Activated naive CD8-positive, alpha-beta T cell treated with anti-CD3 and anti-CD28 coated beads, Interleukin-2, amount 10 ng/mL, durations not matched to agents 7 days and 5 days (primary cell): ENCODE results near the gene GALE. TPM values are rescaled to one million over a fixed set of nuclear protein-coding genes. Genes with fewer than 3 reads are reported as not detected.

Experiments used
- ATAC-seq: fragments of 150-1000 bp; cut with Tn5 transposase; one replicate; pipeline ENCODE4 v1.10.0; 2021; ENCODE audit warnings: low read depth, moderate library complexity
- POLR2A ChIA-PET: fragments of 350-600 bp; sonication (Branson Sonifier 250); formaldehyde crosslinking; loops from one replicate; lab custom pipeline; 2021; ENCODE audit warnings: antibody characterized with exemption; lab: Charles Lee
- DNase-seq: peaks from one replicate; pipeline ENCODE4 v3.0.0; 2021
- H3K27ac Mint-ChIP-seq: one replicate; pipeline ENCODE4 v1.8.0; 2022; ENCODE audit warnings: mild to moderate bottlenecking, mixed read lengths
- H3K27me3 Mint-ChIP-seq: one replicate; pipeline ENCODE4 v1.8.0; 2022; ENCODE audit warnings: mild to moderate bottlenecking, moderate library complexity, mixed read lengths
- H3K36me3 Mint-ChIP-seq: one replicate; pipeline ENCODE4 v1.8.0; 2021; ENCODE audit warnings: mild to moderate bottlenecking, mixed read lengths
- H3K4me1 Mint-ChIP-seq: one replicate; pipeline ENCODE4 v1.8.0; 2021; ENCODE audit warnings: mixed read lengths
- H3K4me3 Mint-ChIP-seq: one replicate; pipeline ENCODE4 v1.8.0; 2022; ENCODE audit warnings: mild to moderate bottlenecking, moderate library complexity, mixed read lengths
- H3K9me3 Mint-ChIP-seq: one replicate; pipeline ENCODE4 v1.8.0; 2021; ENCODE audit warnings: mixed read lengths
- total RNA-seq, 2 experiments: library from RNA; stranded (reverse); gene quantifications; one replicate each; pipeline ENCODE4 v1.2.3, GENCODE V29; 2021

Gene GALE
- total RNA-seq, 2 experiments from 2014 or later = 18.6 to 19.4 TPM

DNA sequence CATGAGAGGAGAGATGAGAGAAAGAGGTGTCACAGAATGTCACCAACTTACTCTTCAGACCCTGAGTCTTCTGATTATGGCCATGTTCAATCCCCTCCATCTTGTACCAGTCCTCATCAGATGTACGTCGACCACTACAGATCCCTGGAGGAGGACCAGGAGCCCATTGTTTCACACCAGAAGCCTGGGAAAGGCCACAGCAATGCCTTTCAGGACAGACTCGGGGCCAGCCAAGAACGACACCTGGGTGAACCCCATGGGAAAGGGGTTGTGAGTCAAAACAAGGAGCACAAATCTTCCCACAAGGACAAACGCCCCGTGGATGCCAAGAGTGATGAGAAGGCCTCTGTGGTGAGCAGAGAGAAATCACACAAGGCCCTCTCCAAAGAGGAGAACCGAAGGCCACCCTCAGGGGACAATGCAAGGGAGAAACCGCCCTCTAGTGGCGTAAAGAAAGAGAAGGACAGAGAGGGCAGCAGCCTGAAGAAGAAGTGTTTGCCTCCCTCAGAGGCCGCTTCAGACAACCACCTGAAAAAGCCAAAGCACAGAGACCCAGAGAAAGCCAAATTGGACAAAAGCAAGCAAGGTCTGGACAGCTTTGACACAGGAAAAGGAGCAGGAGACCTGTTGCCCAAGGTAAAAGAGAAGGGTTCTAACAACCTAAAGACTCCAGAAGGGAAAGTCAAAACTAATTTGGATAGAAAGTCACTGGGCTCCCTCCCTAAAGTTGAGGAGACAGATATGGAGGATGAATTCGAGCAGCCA lies 49.3 kb downstream of the GALE start:
- DNase-seq (no peak), ATAC-seq (peak; percentile 74)
- Mint-ChIP-seq H3K36me3 (peaks cover 25% of the 10 kb centered on the region), H3K4me1 (peaks cover 19% of the 10 kb centered on the region), H3K27ac (no peak overlapping the region), H3K4me3 (no peak overlapping the region), H3K9me3 (no peaks in the 10 kb centered on the region), H3K27me3 (no peaks in the 10 kb centered on the region)
- POLR2A ChIA-PET = interaction anchor here (1.0 to 1.6 kb wide), 2 partner anchors 8 to 27 kb away, joined by 3 to 4 read pairs; partner anchors contain the start of genes ELOA and PITHD1

DNA sequence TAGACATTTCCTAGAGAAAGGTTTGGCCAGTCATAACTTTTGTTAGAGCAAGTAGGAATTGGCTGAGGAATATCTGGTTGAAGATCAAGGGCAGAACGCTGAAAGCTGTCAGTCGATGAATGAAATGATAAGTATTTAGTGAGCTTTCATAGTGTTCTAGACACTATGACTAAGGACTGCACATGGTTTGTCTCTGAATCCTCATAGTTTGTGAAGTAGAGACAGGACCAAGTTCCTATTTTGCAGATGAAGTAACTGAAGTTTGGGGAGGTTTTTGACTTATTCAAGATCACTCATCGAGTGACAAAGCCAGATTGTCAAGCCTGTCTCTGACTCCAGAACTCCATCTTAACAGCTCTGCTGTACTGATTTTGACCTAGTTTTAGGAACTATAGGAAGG lies 52.5 kb downstream of the GALE start:
- Mint-ChIP-seq H3K27me3 (no peaks in the 10 kb centered on the region), H3K27ac (no peak overlapping the region), H3K9me3 (no peaks in the 10 kb centered on the region), H3K4me3 (no peak overlapping the region), H3K36me3 (peaks cover 16% of the 10 kb centered on the region), H3K4me1 (peaks cover 37% of the 10 kb centered on the region)
- DNase-seq (no peak), ATAC-seq (no peak)
- POLR2A ChIA-PET = no interaction called here

Other genes with a start within 250 kb of the GALE start
- gene ID3, start 241.3 kb downstream of the GALE start, total RNA-seq = 10 to 100 TPM; 44.0 to 51.1 TPM
- gene RPL11, start 108.9 kb downstream of the GALE start, total RNA-seq = 1,000 to 10,000 TPM; 1,289 to 1,405 TPM
- 10 to 100 TPM; 27.0 to 27.7 TPM for gene ELOA, start 57.3 kb downstream of the GALE start, total RNA-seq
- gene PITHD1, start 22.3 kb downstream of the GALE start, total RNA-seq = 10 to 100 TPM; 64.0 to 64.5 TPM
- gene LYPLA2, start 9.6 kb downstream of the GALE start, total RNA-seq = 10 to 100 TPM; 67.0 to 82.5 TPM
- gene HMGCL, start 24.7 kb upstream of the GALE start, total RNA-seq = 10 to 100 TPM; 35.4 to 37.2 TPM
- 10 to 100 TPM; 17.2 to 19.6 TPM for gene FUCA1, start 67.5 kb upstream of the GALE start, total RNA-seq
- 1 to 10 TPM; 2.0 TPM for gene CNR2, start 112.6 kb upstream of the GALE start, total RNA-seq
- 100 to 1,000 TPM; 188 to 200 TPM for gene PNRC2, start 159.1 kb upstream of the GALE start, total RNA-seq
- 100 to 1,000 TPM; 202 to 223 TPM for gene SRSF10, start 179.6 kb upstream of the GALE start, total RNA-seq